GM19438 (cell line): ENCODE data around the gene KIF3C.
"Not testable (repeated sequence)": the region's sequence is repeated elsewhere in the genome, so short reads cannot be mapped to it uniquely, and the experiment has no call there.

Experiments
- ATAC-seq: cut with Tn5 transposase; IDR thresholded peaks from one replicate; pipeline ENCODE4 v1.9.1; 2021; ENCODE audit warnings: low read depth; ENCODE audit not compliant: unreplicated experiment

Gene KIF3C

DNA sequence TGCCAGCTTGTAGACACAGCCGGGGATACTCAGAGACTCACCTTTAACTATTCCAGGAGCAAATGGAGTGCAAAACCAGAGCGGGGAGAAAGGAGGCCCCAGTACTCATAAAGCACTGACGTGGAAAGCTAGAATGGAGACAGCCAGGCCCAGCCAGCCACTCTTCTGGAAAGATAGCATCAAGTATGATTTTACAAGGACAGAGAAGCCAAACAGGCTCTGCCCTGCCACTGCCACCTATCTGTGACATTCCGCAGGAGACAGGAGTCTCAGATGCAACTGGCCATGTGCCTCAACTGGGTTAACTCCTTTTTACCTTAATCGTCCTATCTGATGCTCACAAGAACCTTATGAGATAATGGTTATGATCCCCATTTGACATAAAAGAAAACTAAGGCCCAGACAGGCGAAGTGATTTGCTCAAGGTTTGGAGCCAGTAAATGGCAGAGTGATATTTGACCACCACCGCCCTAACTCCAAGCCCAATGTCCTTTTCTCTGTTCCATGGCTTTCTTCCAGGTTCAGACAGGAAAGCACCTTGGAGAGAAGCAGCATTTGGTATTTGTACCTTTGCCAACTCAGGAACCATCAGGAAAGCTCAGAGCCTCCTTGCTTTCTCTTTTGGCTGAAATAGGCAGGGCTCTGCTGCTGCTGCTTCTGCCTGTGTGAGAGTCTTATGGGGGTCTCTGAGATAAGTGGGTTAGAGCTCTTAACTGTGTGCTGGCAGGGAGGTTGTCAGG, 15.6 kb downstream of the KIF3C start:
- no peak for ATAC-seq

DNA sequence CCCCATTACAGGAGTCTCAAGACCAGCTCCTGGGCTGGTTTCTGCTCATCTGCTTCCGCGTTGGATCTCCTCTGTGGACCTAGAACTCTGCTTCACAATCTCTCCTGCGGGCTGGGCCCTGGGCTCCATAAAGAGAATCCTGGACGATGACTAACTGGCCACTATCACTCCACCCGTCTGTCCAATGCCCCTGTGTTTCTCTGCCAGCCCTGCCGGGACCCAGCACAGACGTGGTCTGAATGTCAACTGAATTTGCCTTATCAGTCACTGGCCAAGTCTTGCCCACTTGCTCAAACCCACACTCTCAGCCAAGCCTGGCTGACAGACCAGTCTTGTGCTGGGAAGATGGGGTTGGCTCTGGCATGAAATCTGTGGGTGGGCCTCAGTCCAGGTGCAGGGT, 17.4 kb downstream of the KIF3C start:
- no peak for ATAC-seq

DNA sequence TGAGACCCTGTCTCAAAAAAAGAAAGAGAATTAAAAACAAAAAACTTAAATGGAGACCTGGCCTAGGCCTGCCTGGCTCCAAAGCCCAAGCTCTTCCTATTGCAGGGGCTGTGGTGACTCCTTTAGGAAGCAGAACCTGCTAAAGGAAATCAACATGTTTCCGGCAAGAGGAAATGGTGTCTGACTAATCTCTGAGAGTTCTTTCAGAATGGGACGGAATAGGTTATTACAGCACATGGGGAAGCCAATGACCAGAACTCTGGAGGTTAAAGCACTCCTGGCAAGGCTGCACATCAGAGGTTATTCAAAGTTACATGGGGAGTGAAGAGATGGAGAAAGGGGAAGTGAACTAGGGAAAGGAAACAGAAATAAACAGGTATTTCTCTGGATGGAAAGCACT, 21.4 kb downstream of the KIF3C start:
- no peak for ATAC-seq

DNA sequence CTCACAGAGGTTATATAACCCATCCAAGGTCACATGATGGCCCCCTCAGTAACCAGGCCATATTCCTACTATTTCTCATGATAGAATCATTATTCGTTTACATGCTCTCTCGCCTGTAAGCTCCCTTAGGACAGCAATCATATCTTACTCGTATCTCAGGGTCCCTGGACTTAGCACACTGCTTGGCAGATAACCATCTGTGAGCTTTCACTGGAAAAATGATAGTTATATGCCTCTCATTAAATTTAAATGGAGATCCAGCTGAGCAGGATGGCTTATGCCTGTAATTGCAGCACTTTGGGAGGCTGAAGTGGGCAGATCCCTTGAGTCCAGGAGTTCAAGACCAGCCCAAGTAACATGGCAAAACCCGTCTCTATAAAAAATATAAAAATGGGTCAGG, 21.9 kb downstream of the KIF3C start:
- no peak for ATAC-seq

DNA sequence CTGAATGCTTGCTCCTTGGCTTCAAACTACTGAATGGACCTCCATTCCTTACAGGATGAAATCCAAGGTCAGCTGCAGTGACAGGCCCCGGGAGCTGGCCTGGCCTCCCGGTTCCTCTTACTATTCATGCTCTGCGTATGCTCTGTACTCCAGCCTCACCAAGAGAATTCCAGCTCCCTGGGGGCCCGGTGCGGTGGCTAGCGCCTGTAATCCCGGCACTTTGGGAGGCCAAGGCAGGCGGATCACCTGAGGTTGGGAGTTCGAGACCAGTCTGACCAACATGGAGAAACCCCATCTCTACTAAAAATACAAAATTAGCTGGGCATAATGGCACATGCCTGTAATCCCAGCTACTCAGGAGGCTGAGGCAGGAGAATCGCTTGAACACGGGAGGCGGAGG, 23.7 kb downstream of the KIF3C start:
- not testable (repeated sequence) for ATAC-seq

DNA sequence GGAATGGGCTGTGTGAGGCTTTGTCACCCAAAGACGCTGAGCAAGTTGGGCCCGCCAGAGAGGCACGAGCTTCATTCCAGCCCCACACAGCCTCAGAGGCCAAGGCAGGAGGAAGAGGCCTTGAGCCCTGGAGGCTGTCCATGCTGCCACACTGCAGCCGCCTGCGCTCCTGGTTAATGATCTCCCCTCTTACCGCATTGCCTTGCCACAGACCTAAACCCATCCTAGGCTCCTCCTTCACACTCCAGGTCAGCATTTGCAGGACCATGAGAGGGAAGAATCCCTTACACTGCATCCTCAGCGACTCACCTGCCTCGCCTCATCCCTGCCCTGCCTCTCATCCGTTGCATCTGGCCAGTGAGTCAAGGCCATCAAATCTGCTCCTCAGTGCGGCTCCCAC, 24.6 kb downstream of the KIF3C start:
- ATAC-seq: no peak

DNA sequence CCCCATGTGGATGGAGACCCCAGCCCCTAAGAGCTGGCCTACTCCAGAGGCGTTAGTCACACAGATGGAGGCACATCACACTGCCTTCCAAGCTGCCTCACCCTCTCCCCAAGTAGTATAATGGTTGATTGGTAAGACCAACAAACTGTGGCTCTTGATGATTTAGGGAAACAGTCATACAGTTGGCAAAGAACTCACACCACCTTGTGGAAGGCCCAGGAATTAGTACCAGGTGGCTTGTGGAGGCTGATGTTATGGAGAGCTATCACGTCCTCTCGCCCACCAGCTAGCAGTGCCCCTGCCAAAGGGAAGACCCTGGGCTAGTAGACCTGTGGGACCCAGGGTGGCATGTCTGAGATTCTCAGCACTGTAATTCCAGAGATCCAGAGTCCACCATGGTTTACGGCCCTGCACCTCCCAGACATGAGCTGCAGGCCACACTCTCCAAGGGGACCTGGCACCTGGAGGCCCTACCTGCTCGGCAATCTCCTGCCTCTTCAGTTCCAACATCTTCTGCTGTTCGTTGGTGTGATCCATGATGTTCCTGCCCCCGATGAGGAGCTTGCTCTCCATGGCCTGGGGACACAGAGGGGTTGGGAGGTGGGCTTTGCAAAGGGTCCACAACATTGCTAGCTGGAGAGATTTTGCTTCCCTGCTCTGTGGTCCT, 26.3 kb downstream of the KIF3C start:
- ATAC-seq: no peak

DNA sequence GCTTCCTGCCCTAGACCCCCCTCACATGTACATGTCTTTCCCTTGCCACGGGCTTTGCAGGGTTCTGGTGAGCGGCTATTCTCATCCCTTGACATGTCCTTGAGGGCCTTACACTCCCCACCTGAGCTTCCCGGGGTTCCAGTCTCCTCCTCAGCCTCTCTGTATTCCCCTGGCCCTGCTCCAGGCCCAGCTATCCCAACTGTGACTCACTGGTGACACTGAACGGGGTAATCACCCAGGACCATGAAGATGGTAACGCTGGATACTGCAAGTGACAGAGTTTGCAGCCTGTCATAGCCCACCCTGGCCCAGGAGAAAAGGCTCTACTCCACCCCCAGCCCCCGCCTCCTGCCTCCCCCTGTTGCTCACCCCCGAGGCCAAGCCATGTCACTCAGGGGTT, 27.3 kb downstream of the KIF3C start:
- no peak for ATAC-seq

DNA sequence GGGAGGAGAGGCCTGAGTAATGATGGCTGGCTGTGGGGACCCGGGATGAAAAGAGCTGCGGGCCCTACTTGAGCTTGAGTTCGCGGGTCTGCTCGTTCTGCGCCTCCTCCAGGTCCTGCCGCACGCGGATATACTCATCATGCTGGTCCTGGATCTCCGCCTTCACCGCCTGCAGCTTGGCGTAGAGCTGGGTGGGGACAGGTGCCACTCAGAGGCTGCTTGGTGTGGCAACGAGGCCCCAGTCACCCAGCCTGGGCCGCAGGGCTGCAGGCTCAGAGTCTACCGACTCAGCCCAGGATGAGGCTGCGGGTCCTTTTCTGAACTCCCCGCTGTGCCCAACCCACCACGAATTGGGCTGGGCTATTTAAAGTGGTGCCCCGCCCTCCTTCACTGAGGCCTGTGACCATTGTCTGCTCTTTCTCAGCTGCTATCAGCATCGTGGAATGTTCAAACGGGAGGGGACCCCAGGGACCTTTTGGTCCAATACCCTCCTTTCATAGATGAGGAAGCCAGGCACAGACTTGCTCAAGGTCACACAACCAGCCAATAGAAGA, 28.0 kb downstream of the KIF3C start:
- no peak for ATAC-seq

DNA sequence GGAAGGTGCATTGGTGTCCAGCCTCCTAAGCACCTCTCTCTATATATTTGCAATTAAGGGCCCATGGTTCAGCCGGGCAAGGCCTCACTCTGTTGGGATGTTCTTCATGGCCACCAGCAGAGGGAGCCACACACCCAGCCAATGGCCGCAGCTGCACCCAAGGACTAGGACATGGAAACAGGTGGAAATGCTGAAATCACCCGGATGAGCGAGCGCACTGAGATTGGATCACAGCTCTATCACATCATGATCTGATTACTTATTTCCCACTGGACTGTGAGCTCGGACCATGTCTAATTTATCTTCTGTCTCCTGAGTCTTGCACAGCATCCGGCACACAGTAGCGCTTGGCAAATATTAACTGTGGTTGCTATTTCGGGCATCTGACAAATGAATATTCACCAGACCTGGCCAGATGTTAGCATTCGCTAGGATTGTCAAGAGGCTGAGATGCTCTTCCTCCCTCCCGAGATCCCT, 31.2 kb downstream of the KIF3C start:
- no peak for ATAC-seq

DNA sequence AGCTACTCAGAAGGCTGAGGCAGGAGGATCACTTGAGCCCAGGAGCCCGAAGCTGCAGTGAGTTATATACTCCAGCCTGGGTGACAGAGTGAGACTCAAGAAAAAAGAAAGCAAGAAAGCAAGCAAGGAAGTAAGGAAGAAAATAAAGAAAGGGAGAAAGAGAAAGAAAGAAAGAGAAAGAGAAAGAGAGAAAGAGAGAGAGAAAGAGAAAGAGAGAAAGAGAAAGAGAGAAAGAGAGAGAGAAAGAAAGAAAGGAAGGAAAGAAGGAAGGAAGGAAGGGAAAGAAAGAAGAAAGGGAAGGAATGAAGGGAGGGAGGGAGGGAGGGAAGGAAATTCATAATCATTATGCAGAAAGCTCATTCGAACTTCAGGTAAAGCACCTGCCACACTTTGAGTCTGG, 33.9 kb downstream of the KIF3C start:
- ATAC-seq: no peak

DNA sequence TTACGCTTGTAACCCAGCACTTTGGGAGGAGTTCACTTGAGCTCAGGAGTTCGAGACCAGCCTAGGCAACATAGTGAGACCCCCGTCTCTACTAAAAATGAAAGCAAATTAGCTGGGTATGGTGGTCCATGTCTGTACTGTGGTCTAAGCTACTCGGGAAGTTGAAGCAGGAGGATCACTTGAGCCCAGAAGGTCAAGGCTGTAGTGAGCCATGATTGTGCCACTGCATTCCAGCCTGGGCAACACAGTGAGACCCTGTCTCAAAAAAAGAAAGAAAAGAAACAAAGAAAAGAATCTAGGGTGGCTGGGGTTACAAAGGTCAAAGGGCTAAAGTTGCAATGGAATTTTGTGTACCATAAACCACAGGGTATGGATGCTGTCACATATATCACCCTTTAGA, 41.3 kb downstream of the KIF3C start:
- no peak for ATAC-seq

DNA sequence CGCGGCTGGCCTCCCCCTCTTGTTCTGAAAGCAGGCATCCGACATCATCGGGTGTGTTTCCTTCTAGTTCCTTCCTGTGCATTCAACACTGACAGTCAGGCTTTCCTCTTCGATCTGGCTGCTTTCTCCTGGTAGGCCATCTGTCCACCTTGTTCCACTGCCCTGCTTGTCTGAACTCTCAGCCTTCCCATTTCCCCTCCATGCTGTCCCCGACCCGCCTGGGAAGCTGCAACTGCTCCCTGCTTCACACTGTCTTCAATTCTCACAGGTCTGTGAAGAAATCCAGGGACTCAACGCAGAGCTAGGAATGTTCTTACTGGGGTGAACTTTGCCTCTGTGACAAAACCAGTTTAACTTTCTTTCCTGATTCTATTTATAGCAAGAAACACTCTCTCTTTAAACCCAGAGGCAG, 43.0 kb downstream of the KIF3C start:
- no peak for ATAC-seq

DNA sequence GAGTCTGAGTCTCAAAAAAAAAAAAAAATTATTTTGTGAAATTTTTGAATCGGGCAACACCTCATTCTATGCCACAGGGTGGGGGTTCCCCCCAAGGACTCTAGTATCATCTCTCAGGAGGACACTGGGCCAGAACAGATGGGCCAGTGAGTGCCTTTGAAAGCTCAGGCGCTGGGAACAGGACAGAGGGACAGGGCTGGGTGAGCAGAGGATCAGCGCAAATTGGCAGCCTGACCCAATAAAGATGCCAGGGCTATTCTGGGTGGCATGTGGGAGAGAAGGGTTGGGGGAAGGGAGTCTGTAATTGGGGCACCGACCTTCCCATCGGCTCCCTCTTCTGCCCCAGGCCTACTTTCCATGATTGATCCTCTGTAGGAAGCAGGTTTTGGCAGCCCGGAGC, 44.0 kb downstream of the KIF3C start:
- no peak for ATAC-seq

DNA sequence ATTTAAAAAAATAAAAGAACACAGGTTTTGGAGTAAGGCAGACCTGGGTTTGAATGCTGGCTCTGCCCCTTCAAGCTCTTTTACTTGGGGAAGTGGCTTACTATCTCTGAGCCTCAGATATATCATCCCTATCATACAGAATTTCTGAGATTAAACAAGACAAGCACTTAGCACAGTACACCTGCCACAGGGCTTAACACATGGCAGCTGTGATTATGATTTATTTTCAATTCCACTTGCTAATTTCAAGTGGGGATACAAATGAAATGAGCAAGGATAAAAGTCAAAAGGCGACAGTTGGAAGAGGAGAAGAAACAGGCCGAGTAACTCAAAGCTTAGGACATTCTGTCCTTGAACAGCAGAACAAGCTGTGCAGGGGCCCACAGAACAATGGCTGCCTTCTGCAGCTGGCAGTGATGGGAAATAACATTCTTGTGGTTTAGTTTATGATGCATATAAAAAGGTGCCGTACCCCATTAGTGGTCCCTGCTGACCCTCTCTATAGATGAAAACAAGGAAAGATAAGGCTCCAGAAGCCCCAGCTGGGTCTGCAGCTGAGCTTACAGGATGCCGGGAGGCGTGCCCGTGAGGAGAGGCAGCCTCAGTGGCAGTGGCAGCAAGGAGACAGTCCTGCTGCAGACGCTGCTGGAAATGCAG, 45.3 kb downstream of the KIF3C start:
- no peak for ATAC-seq

DNA sequence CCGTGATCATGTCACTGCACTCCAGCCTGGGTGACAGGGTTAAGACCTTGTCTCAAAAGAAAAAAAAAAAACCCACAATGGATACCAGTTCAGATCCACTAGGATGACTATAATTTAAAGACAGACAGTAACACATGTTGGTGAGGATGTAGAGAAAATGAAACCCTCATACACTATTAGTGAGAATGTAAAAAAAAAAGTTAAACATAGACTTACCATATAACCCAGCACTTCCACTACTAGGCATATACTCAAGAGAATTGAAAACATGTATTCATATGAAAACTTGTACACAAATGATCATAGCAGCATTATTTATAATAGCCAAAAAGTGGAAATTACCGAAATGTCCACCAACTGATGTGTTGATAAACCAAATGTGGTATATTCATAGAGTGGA, 48.7 kb downstream of the KIF3C start:
- ATAC-seq: no peak

DNA sequence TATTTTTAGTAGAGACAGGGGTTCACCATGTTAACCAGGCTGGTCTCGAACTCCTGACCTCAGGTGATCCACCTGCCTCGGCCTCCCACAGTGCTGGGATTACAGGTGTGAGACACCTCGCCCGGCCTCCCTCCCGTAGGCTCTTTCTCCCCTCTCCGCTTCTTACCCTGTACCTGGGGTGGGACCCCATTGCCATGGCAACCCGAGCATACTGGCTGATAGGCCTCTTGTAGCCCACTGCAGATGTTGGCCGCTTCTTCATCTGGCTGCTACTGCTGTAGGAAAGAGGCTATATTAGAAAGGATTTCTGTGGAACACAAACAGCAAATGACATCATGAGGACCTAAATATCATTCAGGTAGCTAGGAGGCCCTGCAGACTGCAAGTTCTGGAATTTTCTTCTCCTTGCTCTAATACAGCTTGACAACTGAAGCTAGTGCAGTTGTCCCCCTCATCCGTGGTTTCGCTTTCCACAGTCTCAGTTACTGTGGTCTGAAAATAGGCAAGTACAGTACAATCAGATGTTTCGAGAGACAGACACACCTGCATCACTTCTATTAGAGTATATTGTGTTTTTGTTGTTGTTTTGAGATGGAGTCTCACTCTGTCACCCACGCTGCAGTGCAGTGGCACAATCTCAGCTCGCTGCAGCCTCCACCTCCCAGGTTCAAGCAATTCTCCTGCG, 52.4 kb downstream of the KIF3C start:
- no peak for ATAC-seq

DNA sequence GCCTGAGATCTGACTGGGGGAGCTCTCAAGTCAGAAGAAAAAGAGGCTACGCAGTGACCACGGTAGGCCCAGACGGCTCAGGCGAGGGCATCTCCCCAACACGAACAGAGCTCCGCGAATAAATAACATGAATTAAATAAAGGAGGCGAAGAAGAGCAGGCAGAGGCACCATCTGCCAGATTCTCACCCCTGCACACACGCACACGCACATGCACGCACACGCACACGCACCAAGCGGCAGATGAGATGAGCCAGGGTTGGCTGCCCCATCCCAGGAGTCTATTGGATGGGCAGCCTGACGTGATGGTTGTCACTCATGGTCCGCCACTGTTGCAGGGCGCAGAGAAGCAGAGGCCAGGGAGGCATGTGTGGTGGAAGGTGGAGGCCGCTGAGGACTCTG, 53.6 kb downstream of the KIF3C start:
- no peak for ATAC-seq

DNA sequence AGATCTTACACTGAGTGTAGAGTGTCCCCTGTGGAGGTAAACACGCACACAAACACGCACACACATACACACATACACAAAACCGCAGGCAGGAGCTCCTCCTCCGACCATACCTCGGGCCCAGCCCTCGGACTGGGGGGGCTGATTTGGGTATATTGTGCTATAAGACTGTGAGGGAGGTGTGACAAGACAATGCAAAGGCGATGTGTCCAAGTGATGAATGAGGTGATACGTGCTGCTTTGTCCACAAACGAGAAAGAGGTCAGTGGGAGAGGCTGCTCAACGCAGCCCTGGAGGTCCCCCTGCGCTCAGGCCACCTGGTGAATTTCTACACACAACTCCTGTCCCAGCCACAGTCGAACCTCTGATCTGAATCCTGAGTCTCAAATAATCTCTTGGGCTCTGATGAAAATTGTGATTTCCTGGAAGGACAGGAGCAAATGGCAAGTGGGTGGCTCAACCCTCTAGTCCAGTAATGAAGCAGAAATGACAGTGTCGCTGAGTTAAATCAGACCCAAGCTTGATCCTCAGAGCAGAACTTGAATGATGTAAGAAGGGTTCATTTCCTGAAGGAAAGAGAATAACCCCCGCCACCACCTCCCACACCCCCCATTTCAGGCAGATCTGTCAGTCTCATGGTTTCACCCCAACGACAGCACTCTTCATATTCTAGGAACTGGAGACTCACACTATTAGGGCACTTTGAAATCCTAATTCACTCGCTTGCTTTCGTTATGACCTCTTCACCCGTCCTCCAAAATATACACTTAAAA, 55.1 kb downstream of the KIF3C start:
- no peak for ATAC-seq

DNA sequence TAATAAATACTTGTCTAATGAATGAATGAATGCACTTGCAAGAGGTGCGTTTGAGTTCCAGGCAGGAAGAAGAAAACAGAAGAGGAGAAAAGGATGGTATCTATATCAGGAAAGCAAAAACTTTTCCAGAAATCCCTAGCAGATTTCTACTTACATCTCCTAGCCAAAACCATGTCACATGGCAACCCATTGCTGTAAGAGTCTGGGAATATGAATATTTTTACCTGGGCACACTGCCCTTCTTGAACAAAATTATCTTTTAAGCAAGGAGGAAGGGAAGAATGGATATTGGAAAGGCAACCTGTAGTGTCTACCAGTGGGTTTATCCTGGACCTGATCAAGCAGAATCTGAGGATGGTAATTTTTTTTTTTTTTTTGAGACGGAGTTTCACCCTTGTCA, 59.8 kb downstream of the KIF3C start:
- no peak for ATAC-seq
